ENCODE measurements around the gene GSG1. TPM values are rescaled to one million over a fixed set of nuclear protein-coding genes. Genes with fewer than 3 reads are reported as not detected.

Gene GSG1
- total RNA-seq, 1 experiment from 2014 or later = not detected

DNA sequence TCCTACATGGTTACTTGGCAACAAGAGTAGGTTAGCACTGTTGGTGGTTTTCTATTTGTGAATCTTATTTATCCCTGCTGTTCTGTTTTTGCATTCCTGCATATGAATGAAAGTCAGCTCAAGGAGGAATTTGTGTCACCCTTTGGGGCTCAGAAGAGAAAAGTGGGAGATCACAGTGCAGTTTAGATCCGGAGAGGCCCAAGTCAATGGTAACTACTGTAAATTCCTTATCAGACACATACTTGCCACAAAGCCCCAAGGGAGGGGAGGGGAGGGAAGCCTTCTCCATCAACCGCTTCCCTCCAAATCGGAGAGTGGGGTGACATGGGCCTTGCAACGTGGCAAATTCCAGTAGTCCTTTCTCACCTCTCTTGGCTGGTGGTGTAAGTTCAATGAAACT, 15.0 kb downstream of the GSG1 start (continued):
- TF ChIP-seq, protein P1, sequence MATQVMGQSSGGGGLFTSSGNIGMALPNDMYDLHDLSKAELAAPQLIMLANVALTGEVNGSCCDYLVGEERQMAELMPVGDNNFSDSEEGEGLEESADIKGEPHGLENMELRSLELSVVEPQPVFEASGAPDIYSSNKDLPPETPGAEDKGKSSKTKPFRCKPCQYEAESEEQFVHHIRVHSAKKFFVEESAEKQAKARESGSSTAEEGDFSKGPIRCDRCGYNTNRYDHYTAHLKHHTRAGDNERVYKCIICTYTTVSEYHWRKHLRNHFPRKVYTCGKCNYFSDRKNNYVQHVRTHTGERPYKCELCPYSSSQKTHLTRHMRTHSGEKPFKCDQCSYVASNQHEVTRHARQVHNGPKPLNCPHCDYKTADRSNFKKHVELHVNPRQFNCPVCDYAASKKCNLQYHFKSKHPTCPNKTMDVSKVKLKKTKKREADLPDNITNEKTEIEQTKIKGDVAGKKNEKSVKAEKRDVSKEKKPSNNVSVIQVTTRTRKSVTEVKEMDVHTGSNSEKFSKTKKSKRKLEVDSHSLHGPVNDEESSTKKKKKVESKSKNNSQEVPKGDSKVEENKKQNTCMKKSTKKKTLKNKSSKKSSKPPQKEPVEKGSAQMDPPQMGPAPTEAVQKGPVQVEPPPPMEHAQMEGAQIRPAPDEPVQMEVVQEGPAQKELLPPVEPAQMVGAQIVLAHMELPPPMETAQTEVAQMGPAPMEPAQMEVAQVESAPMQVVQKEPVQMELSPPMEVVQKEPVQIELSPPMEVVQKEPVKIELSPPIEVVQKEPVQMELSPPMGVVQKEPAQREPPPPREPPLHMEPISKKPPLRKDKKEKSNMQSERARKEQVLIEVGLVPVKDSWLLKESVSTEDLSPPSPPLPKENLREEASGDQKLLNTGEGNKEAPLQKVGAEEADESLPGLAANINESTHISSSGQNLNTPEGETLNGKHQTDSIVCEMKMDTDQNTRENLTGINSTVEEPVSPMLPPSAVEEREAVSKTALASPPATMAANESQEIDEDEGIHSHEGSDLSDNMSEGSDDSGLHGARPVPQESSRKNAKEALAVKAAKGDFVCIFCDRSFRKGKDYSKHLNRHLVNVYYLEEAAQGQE (IDR thresholded peaks at IDR 0.05; ENCODE audit: low read depth) = no peak
- TF ChIP-seq ELF1 (IDR thresholded peaks at IDR 0.05; ENCODE audit: borderline replicate concordance, low read depth) = no peak

DNA sequence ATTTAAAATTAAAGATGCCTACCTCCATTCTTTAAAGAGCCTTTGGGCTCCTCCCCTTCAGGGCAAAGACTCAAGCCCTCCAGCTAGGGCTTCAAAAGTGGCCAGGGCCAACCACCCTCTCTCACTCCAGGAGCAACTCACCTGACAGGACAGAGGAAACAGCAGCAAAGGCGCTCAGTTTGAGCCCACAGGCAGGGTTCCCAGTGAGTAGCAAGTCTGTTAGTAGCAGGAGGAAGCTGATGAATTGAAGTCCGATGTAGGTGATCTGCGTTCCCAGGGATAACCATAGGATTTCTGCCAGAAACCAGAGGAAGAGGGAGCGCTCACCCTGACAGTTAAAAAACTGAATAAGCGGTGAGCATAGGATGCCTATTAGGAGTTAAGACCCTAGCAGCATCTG, 15.7 kb downstream of the GSG1 start:
- RAD21 ChIA-PET (ENCODE audit: low non-redundant PET in 1 of 2, low total read pairs in 2 of 2, uncharacterized antibody in 2 of 2, unreplicated experiment in 2 of 2) = no interaction called here
- Histone ChIP-seq H3K9me2 (ENCODE audit: insufficient read depth) (no peaks in the 10 kb centered on the region), H3K27me3 (ENCODE audit: insufficient read depth, low read length) (no peaks in the 10 kb centered on the region), H2AFZ (ENCODE audit: low read depth, low read length, poor library complexity, severe bottlenecking) (no peak overlapping the region), H4K20me1 (ENCODE audit: insufficient read depth) (no peaks in the 10 kb centered on the region), H3K79me2 (ENCODE audit: insufficient read depth, low read length) (no peaks in the 10 kb centered on the region), H3K9me3 (ENCODE audit: control insufficient read depth in 1 of 2, insufficient read depth in 1 of 2, low read depth in 1 of 2, low read length in 2 of 2) (no peaks in the 10 kb centered on the region), H3K36me3 (ENCODE audit: control insufficient read depth in 1 of 2, insufficient read depth in 2 of 2, low read length in 2 of 2) (no peaks in the 10 kb centered on the region), H3K4me2 (ENCODE audit: low read length) (no peak overlapping the region), H3K9ac (ENCODE audit: low read length) (no peak overlapping the region), H3K4me1 (ENCODE audit: control insufficient read depth in 1 of 2, insufficient read depth in 2 of 2, low read length in 2 of 2) (no peaks in the 10 kb centered on the region; a peak in 1 of 4 replicates), H3K4me3 (replicated peaks in 1 of 2; ENCODE audit: low read depth in 1 of 2, low read length in 2 of 2) (no peak overlapping the region), H3K27ac (ENCODE audit: low read depth, low read length) (no peak overlapping the region)
- ATAC-seq (no peak), DNase-seq (ENCODE audit: low read depth, low spot score) (no peak)
- POLR2A ChIA-PET = interaction anchor here (1.3 kb wide), 1 partner anchor 44 kb away, joined by 3 read pairs; the partner anchor contains the start of gene FAM234B
- CTCF ChIA-PET = no interaction called here
- intact Hi-C loops (cut with micrococcal nuclease) = no loop called here
- BruUV-seq (replicated peaks) = no TSS peak
- TF ChIP-seq, protein P2, sequence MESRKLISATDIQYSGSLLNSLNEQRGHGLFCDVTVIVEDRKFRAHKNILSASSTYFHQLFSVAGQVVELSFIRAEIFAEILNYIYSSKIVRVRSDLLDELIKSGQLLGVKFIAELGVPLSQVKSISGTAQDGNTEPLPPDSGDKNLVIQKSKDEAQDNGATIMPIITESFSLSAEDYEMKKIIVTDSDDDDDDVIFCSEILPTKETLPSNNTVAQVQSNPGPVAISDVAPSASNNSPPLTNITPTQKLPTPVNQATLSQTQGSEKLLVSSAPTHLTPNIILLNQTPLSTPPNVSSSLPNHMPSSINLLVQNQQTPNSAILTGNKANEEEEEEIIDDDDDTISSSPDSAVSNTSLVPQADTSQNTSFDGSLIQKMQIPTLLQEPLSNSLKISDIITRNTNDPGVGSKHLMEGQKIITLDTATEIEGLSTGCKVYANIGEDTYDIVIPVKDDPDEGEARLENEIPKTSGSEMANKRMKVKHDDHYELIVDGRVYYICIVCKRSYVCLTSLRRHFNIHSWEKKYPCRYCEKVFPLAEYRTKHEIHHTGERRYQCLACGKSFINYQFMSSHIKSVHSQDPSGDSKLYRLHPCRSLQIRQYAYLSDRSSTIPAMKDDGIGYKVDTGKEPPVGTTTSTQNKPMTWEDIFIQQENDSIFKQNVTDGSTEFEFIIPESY (IDR thresholded peaks at IDR 0.05; ENCODE audit: extremely low read depth, insufficient replicate concordance, low read length) = no peak
- no peak for TF ChIP-seq YY1 (IDR thresholded peaks at IDR 0.05; ENCODE audit: extremely low read depth, insufficient replicate concordance, low read depth, low read length)
- TF ChIP-seq EGR1 (IDR thresholded peaks at IDR 0.05; ENCODE audit: low read depth) = no peak
- TF ChIP-seq, protein P3, sequence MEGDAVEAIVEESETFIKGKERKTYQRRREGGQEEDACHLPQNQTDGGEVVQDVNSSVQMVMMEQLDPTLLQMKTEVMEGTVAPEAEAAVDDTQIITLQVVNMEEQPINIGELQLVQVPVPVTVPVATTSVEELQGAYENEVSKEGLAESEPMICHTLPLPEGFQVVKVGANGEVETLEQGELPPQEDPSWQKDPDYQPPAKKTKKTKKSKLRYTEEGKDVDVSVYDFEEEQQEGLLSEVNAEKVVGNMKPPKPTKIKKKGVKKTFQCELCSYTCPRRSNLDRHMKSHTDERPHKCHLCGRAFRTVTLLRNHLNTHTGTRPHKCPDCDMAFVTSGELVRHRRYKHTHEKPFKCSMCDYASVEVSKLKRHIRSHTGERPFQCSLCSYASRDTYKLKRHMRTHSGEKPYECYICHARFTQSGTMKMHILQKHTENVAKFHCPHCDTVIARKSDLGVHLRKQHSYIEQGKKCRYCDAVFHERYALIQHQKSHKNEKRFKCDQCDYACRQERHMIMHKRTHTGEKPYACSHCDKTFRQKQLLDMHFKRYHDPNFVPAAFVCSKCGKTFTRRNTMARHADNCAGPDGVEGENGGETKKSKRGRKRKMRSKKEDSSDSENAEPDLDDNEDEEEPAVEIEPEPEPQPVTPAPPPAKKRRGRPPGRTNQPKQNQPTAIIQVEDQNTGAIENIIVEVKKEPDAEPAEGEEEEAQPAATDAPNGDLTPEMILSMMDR (IDR thresholded peaks at IDR 0.05 in 2 of 3, conservative IDR thresholded peaks at IDR 0.05 in 1 of 3; ENCODE audit: borderline replicate concordance in 1 of 3, insufficient read depth in 1 of 3, low read depth in 2 of 3, low read length in 2 of 3) = no peak
- TF ChIP-seq JUND (IDR thresholded peaks at IDR 0.05) = no peak
- no peak for TF ChIP-seq POLR2AphosphoS5 (IDR thresholded peaks at IDR 0.05; ENCODE audit: low read depth, low read length)
- TF ChIP-seq RAD21 (IDR thresholded peaks at IDR 0.05; ENCODE audit: low read depth) = no peak
- no peak for TF ChIP-seq POLR2A (IDR thresholded peaks at IDR 0.05; ENCODE audit: borderline replicate concordance, extremely low read depth, insufficient read depth, insufficient read length)
- TF ChIP-seq TCF7L2 (IDR thresholded peaks at IDR 0.05; ENCODE audit: borderline replicate concordance, extremely low read depth, insufficient read depth, insufficient read length) = no peak
- no peak for TF ChIP-seq SRF (IDR thresholded peaks at IDR 0.05; ENCODE audit: low read depth)
- TF ChIP-seq, protein P1 (IDR thresholded peaks at IDR 0.05; ENCODE audit: low read depth) = no peak
- TF ChIP-seq, protein P4, sequence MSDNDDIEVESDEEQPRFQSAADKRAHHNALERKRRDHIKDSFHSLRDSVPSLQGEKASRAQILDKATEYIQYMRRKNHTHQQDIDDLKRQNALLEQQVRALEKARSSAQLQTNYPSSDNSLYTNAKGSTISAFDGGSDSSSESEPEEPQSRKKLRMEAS (IDR thresholded peaks at IDR 0.05) = no peak
